NCI-H774 (cell line): ENCODE measurements around the gene COL3A1.

Experiments used
- DNase-seq: peaks from one replicate; lab custom pipeline; 2025; lab: John Stamatoyannopoulos, UW

COL3A1 gene

DNA sequence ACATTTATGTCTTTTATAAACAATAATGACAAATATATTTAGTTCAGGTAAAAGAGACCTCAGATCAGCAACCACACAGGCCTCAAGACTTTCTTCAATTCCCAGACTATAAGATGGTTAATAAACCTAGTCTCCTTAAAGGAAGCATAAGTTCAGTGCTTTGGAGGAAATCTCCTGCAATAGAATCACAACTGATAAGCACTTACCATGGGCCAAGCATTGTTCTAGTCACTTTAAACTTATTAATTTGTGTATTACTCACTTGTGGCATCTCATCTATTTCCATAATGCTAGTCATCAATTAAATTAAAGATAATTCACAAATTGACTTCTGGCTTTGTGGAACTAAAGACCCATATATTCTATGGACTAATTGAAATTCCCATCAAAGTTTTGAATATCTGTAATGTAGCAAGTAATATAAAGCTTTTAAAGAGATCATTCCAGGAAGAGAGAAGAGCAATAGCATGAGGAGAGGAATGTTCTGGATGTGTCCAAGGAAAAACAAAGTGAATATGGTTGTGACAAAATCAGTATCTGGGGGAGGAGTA, 42.2 kb downstream of the COL3A1 start:
- no peak for DNase-seq

DNA sequence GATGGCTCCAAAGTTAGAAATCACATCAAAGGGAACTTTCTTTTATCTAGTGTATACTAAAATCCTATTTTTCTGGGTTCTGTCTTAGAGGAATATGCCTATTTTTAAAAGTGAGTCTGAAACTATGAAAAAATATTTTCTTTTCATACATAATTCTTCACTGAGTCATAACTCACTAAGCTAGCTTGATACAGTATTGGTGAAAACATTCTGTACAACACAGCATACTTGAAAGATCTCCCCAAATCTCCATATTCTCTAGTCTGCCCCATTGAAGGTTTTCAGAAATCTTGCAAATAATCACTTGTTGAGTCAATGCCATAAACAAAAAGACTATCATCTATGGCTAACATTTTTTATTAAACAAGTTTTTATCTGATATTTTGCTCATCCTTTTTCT, 44.5 kb downstream of the COL3A1 start:
- DNase-seq, result no peak

DNA sequence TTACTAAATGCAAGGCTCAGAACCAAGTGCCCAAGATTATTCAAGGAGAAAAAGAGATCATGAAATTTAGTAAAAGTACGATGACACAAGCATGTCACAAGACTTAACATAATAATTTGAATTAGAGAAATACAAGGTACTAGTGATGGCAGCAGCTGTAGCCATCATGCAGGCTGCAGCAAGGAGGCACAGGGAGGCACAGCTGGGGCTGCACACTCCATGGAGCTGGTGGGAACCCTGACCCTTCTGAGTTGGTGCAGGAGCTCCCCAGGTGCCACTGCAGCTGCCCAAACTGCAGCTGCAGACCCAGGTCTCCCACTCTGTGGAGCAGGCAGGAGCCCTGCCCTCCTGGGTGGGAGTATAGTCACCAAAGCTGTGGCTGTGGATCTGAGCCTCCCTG, 46.0 kb downstream of the COL3A1 start:
- DNase-seq, result no peak

DNA sequence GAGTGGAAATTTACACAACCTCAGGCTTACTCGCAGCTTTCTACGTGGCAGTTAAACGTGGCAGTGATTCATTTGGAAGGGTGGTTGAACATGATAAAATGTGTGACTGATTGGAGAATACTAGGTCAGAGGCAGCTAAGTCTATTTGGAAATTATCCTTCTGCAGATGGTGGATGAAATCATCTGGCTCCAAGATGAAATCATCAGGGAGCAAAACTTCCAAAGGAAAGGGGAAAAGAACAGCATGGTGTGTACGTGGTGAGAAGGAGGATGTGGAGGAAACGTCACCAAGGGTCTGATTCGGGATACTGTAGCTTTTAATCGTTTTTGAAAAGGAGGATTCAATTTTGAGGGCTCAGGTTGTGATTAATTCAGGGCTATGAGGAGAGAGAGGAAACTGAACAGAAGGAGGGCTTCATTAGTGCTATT, 47.9 kb downstream of the COL3A1 start:
- DNase-seq, result no peak

DNA sequence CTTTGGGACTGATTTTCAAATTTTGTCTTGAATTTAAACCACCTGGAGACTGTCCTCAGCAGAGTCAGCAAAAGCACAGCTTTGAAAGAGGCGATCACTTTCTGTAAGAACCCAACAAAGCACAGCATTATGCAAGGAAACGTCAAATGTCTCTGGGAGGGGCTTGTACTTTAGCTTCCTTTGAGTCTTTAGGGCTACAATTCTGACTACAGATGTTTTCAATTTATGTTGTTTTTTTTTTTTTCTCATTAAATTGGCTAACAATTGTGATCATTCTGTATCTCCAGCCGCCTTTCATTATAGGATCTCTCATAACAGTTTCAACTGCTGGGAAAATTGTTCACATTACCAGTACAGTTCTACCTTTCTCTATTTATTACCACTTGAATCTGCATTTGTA, 48.3 kb downstream of the COL3A1 start:
- no peak for DNase-seq

DNA sequence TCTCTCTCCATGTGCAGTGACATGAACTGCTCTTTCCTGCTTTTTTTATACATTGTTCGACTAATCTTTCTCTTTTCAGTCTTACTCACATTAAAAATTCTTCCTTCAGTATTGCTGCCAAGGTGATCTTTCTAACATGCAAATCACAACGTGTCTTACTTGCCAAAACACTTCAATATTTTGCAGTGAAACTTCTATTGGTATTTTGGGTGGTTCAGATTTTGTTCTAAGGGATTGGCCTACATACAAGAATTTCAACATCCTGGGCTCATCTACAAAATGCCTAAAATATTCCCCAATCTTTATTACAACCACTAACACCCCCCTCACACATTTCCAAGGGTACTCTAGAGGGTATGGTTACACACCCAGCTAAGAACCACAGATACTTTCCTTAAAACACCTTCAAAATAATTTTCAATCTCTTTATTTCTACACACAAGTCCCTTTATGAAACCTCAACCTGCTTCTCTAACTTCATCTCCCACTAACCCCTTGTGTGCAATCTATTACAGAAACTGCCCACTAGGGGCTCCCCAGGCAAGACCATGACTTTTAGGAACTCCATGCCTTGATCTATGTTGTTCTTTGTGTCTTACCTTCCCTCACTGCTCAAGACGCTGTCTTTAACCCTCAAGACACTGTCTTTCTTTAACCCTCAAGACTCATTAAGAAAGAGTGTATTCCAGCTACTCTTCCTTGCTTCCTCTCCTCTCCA, 50.9 kb downstream of the COL3A1 start:
- no peak for DNase-seq

DNA sequence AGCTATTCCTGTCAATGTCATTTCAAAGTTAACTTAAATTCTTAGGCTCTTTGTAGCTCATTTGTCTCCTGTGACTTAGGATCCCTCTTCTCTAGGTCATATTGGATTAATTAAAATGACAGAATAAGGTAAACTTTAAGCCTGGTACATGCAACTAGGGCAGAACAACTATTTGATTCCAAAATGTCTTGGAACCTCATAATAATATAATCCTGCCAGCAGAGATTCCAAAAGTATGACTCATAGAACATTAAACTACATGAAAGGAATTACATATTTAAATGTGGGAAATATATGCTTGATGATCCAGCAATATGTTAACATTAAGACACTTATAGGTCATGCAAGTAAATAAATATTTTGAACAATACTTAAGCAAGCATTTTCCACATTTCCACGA, 63.3 kb downstream of the COL3A1 start:
- no peak for DNase-seq

DNA sequence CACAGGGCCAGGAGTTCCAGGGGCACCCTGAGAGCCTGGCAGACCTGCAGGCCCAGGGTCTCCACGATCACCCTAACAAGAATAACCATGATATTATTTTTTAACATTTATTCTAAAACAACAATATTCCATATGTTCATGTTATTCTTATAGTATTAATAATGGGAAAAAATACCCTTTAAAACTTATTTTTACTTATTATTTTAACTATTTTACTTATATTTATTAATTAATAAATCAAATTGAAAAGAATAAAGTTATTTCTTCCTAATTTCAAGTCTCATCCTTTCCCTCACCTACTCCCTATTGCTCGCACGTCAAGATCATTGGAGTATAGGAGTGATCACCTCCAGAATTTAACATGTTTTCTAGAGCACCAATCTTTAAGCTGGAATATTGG, 71.7 kb downstream of the COL3A1 start:
- no peak for DNase-seq

DNA sequence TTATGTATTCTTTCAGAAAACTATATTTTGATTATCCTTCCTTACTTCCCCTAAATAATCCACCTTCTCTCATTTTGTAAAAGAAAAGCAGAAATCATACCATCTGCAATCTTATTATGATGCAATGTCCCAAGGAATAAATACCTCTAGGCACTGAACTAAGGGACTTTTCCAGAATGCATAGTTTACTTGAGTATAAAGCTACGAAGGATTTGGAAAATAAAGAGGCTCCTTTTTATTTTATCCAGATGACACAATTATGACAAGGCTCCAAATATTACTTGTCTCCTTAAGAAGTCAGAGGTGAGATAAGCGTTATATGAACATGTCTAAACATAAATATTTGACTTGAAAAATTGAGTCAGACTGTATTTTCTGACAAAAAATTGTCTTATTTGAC, 72.1 kb downstream of the COL3A1 start:
- no peak for DNase-seq

DNA sequence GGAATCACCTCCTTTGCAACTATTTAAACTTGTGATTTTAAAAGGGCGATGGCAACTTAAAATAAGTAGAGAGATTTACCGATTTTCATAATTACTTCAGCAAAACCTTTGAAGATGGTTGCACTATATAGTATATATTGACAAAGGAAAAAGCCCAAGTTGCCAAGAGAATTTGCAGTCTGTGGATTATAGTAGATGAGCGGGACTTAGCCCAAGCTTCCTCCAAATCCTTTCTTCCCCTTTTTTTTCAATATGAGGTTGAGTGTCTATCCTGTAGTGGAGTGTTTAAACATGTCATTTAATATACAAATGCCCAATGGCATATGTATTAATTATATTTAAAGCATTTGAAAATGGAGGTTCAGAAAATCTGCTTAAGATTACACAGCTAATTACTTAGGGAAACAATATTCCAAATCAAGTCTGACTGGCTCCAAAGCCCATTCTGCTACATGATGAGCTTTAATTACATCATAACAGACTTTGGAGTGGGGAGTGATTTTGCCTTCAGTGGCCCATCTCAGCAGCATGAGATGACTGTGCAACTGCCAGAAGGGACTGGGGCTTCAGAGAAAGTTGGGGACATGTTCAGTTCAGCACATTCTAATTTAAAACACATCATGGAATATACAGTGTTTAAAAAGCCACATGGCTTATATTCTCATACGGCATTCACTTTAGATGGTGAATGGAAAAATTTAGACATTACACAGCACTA, 73.2 kb downstream of the COL3A1 start:
- no peak for DNase-seq

DNA sequence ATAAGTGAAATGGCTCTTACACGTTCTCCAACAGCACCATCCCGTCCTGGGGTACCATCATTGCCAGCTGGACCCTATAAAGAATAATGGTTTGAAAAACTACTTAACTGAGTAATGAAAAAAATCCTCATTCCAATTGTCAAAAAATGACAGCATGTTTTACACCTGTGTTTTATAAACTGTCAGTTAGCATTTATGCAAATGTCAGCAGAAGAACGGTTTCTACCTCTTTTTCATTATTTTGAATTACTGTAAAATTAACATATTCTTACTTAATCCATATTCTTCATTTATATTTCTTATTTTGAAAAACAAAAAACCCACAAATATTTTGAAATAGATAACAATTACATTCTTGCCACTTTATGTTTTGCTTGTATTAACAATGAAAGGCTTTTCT, 74.0 kb downstream of the COL3A1 start:
- no peak for DNase-seq

DNA sequence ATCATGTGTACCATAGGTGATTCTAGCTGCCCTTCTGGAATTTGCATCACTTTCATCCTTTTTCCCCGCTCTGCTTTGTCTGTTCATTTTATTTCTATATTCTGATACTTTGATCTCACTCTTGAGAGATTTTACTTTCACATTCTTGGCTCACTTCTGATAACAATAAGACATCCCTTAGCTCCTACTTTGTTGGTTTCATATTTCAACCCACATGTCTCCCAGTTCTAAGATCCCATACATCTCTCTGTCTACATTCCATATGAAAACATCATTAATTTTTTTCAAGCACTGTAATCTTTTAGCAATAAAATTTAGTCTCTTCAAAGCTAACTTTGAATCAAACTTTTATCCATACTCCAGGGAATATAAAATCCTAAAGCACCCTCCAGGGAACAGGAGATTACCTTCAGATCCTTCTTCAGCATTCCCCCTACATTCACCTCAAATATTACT, 75.6 kb downstream of the COL3A1 start:
- no peak for DNase-seq

DNA sequence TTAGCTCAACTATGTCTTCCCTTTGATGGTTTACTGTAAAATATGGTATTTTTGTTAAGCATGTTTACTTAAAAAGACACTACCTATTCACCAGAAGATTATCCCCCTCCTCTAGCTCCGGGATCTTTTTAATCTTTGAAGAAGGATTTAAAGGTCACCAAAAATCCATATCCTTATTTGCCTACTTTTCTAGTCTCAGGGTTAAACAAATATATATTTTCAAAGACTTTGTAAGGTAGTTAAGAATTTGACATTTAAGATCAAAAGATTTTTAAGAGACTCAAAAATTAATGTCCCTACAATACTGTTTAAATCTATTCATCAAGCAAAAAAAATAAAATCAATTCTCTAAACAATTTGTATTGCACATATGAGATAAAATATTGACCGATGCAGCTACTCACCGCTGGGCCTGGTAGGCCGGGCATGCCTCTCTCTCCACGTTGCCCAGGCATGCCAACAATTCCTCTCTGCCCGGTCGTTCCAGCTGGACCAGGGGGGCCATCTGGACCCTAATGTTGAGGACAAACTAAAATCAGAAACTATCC, 76.1 kb downstream of the COL3A1 start:
- DNase-seq, result no peak

DNA sequence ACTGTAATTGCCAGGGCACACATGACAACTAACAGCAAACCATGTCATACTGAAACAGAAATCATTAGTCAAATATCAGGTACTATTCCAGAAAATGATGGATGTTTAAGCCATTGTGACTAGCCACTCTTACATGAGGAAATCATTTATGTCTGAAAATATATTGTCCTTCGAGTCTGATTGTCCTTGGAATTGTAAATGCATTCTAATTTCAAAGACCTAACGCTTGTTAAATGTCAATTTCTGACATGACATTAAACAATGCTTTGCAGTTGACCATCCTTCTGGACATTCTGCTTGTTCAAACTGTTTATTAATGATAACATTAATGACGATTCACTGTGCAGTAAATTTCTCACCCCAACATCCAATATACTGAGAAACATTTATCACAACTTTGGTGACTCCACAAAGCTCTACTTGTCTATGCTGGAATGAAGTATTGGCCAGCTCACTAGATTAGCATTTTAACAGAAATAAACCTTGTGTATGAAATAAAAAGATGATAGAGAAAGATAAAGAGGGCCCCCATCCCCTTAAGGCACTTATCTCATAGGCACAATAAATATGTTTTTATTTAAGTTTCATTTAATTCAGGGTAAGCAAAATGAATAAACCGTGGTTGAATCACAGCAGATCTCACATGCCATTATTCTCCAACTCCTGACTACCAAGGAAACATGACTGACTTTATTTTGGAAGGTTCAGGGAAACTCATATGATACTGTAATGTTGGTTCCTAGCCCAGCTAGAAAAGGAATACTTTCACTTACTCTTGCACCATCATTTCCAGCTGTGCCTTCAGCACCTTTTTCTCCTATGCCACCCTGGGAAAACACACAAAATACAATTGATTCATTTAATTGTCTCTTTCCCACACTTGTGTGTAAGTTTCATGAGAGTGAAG, 82.3 kb downstream of the COL3A1 start:
- no peak for DNase-seq

DNA sequence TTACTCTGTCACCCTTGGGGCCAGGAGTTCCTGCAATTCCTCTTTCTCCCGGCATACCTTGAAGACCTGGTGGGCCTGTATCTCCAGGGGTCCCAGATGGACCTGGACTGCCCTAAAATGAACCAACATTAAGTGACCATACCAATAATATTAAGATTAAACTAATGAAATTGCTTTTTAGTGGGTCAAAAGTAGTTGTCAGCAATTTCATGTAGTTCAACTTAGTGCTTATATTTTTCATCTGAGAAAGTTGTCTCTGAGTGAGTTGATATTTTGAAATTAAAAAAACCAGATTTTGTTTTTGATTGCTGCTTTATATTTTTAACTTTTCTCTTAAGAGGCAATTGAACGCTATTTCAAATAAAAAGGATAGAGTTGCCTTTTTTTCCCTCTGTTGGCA, 83.1 kb downstream of the COL3A1 start:
- DNase-seq, result no peak

DNA sequence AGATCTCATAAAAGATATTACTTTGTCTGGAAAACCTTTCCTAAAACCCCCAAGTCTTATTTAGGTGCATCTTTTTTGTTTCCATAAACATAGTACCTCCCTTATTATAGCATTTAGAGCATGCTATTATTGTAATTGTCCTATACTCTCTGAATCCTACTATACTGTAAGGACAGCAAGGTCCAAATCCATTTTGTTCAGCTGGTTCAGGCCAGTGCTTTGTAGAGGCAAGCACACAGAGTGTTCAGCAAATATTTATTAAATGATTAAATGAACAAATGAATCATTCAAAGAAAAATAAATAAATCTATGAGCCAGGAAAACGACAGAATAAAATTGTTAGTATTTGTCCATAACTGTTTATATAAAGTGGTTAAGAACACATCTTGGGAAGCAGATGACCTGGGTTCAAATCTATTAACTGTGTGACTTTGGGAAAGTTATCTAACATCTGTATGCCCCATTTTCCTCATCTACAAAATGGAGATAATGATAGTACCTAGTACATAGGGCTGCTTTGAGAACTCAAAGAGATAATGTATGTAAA, 86.0 kb downstream of the COL3A1 start:
- peak; percentile 50 for DNase-seq
